ENCODE measurements around the gene ADRA2B. TPM values are rescaled to one million over a fixed set of nuclear protein-coding genes. Genes with fewer than 3 reads are reported as not detected.
A peak's percentile ranks its signal among the peaks of the same experiment; 100 is the strongest.

The ADRA2B gene
- total RNA-seq, 2 donors from 2014 or later: 0.47 to 1.4 TPM

DNA sequence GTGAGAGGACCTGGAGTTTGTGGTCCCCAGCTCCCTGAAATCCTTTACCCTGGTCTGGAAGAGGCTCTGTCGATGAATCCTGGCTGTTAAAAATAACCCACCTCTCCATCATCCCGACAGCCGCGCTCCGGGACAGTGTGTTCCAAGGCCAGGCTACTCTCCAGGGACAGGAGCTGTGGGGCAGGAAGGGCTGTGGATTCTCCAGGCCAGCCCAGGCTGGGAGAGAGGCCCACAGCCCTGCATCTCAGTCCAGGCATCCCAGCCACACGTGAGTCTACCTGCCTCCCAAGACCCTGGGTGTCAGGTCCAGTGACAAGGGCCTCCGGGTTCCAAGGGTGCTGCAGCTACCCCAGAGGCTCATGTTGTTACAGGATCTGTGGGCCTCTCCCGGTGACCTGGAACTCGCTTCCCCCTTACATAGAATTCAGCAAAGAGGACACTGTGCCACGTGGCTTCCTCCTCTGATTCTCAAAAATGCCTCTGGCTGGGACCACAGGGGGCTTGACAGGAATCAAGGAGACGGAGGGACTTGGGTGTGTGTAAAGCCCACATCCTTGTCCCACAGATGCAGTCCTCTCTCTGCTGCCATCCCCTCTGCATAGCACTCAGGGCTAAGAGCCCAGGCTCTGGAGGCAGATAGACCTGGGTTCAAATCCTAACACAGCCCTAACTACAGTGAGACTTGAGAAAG is 17.3 kb downstream of the ADRA2B start:
- peaks cover 0 to 38% of the 10 kb centered on the region in 2 donors for H3K4me1 ChIP-seq
- no peaks in the 10 kb centered on the region for H3K27me3 ChIP-seq
- peak overlapping the region; percentile 72 to 74 for H3K27ac ChIP-seq
- no peaks in the 10 kb centered on the region for H3K36me3 ChIP-seq
- peak; percentile 63 for DNase-seq (ENCODE audit: low spot score)
- no peaks in the 10 kb centered on the region for H3K9me3 ChIP-seq
- TF ChIP-seq, protein P1, sequence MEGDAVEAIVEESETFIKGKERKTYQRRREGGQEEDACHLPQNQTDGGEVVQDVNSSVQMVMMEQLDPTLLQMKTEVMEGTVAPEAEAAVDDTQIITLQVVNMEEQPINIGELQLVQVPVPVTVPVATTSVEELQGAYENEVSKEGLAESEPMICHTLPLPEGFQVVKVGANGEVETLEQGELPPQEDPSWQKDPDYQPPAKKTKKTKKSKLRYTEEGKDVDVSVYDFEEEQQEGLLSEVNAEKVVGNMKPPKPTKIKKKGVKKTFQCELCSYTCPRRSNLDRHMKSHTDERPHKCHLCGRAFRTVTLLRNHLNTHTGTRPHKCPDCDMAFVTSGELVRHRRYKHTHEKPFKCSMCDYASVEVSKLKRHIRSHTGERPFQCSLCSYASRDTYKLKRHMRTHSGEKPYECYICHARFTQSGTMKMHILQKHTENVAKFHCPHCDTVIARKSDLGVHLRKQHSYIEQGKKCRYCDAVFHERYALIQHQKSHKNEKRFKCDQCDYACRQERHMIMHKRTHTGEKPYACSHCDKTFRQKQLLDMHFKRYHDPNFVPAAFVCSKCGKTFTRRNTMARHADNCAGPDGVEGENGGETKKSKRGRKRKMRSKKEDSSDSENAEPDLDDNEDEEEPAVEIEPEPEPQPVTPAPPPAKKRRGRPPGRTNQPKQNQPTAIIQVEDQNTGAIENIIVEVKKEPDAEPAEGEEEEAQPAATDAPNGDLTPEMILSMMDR (IDR thresholded peaks at IDR 0.05): peak in 1 of 2 donors; percentile 6
- H3K4me3 ChIP-seq: no peak overlapping the region

DNA sequence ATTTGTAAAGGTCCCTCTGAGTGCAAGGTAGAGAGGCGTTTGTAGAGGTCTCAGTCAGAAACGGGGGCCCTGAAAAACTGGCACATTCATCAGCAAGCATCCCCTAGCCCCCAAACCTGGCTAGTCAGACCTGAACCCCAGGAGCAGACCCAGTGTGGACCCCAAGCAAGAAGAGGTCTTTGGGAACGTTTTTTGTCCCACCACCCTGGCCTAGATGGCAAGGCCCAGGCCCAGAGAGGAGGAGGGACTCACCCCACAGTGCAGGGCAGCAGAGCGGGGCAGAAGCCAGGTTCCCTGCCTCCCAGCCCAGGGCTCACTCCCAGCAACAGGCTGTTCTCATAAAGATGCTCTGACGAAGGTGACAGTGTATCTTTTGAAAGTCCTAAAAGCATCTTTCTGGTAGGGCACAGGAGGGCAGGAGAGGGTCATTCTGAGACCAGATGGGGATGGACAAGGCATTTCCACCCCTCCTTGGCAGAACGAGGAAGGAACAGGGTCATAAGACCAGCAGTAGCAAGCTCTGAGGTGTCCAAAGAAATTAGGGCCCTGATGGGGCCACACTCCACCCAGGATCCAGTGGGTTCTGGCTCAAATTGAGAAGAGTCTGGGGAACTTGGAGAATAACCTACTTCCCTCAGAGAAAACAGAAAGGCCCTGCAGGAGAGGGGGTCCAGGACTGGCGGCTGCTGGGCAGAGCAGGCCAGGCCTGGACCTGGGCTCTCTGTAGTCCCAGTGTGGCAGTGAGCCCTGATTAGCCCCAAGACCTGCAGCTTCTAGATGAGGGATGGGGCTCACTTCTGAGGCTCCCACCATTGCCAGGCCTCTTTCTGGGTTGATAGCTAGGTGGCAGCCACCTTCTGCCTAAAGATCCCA is 18.2 kb downstream of the ADRA2B start:
- TF ChIP-seq, protein P1 (IDR thresholded peaks at IDR 0.05): no peak

DNA sequence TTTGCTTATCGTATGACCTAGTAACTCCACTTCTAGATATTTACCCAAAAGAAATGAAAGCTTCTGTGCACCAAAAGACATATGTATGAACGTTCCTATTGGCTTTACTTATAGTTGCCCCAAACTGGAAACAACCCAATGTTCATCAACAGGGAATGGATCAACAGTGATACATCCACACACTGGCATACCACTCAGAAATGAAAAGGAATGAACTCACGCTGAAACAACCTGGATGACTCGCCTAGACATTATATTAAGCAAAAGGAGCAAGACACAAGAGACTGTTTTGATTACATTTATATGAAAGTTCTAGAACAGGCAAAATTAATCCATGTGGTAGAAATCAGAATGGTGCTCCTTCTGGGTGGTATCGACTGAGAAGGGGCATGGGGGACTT is 18.9 kb downstream of the ADRA2B start:
- H3K27ac ChIP-seq: no peak overlapping the region
- no peak for DNase-seq (ENCODE audit: low spot score)
- TF ChIP-seq, protein P1 (IDR thresholded peaks at IDR 0.05): no peak
- H3K4me3 ChIP-seq: no peak overlapping the region
- no peaks in the 10 kb centered on the region for H3K36me3 ChIP-seq
- H3K4me1 ChIP-seq: peaks cover 0 to 27% of the 10 kb centered on the region in 2 donors
- H3K27me3 ChIP-seq: no peaks in the 10 kb centered on the region
- H3K9me3 ChIP-seq: no peaks in the 10 kb centered on the region

More for the DNA sequence above, 18.2 kb downstream of the ADRA2B start:
- Histone ChIP-seq H3K27me3 (no peaks in the 10 kb centered on the region), H3K27ac (peak overlapping the region; percentile 72 to 74), H3K4me3 (no peak overlapping the region), H3K9me3 (no peaks in the 10 kb centered on the region), H3K4me1 (peaks cover 0 to 29% of the 10 kb centered on the region in 2 donors), H3K36me3 (no peaks in the 10 kb centered on the region)
- DNase-seq (ENCODE audit: low spot score): peak; percentile 50

DNA sequence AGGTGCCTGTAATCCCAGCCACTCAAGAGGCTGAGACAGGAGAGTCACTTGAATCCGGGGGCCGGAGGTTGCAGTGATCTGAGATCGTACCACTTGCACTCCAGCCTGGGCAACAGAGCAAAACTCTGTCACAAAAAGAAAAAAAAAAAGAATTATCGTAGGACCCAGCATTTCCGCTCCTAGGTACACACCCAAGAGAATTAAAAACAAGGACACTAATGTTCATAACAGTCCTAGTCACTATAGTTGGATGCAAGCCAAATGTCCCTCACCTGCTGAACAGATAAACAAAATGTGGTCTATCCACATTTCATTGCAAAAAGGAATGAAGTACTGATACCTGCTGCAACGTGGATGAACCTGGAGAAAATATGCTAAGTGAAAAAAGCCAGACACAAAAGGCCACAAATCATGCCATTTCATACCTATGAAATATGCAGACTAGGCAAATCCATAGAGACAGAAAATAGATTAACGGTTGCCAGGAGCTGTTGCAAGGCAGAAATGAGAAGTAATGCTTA is 21.2 kb downstream of the ADRA2B start:
- H3K27ac ChIP-seq: no peak overlapping the region
- H3K9me3 ChIP-seq: no peaks in the 10 kb centered on the region
- H3K4me1 ChIP-seq: peaks cover 0 to 43% of the 10 kb centered on the region in 2 donors
- no peaks in the 10 kb centered on the region for H3K27me3 ChIP-seq
- DNase-seq (ENCODE audit: low spot score): peak; percentile 9
- H3K4me3 ChIP-seq: no peak overlapping the region
- H3K36me3 ChIP-seq: no peaks in the 10 kb centered on the region
- TF ChIP-seq, protein P1 (IDR thresholded peaks at IDR 0.05): no peak

DNA sequence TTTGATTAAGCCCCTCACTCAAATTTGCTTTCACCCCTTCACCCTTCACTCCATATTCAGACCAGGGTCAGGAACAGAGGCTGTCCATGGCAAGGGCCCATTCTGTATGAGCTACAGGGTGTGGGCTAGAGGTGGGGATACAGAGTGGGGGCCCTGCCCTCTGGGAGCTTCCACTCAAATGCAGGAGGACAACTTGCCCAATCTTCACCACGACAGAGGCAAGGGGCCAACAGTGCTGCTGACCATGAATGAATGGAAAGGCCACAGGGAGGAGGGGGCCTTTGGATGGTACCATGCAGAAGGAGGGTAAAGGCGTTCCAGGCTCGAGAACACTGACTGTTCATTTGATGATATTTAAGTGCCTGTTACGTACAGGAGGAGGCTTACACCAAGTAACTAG is 22.8 kb downstream of the ADRA2B start:
- Histone ChIP-seq H3K27me3 (no peaks in the 10 kb centered on the region), H3K9me3 (no peaks in the 10 kb centered on the region), H3K27ac (no peak overlapping the region), H3K36me3 (no peaks in the 10 kb centered on the region), H3K4me3 (no peak overlapping the region), H3K4me1 (peaks cover 0 to 38% of the 10 kb centered on the region in 2 donors)
- peak; percentile 16 for DNase-seq (ENCODE audit: low spot score)
- TF ChIP-seq, protein P1 (IDR thresholded peaks at IDR 0.05): no peak
